ENCODE data around the gene KIF6.

DNA sequence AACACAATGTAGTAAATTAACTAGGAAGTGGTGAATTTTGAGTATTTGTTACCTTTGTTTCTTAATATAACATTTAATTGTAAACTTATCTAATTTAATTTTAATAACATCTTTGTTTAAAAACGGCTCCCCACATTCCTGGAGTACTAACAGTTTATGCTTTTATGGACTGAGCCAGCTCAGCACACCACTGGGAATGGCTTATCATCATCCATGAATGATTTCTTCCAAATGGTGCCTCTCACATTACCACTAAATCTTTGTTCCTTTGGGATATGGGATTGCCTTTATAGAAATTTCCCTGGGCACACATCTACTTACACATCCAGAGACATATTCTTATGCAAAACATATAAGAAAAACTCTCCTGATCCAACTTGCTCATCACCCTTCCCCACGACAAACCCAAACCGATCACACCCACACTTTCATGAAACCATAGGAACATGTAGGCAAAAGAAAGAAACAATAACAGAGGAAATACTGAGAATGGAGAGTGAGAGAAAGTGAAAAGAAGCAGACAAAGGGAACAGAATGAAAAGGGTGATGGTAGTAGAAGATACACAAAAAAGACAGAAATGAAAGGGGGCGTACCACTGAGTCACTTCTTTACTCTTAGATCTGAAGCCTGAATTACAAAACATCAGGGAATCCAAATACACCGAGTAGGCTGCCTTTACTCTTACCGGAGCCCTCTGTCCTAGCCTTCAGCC is 344.2 kb downstream of the KIF6 start:
- TF ChIP-seq, protein P1, sequence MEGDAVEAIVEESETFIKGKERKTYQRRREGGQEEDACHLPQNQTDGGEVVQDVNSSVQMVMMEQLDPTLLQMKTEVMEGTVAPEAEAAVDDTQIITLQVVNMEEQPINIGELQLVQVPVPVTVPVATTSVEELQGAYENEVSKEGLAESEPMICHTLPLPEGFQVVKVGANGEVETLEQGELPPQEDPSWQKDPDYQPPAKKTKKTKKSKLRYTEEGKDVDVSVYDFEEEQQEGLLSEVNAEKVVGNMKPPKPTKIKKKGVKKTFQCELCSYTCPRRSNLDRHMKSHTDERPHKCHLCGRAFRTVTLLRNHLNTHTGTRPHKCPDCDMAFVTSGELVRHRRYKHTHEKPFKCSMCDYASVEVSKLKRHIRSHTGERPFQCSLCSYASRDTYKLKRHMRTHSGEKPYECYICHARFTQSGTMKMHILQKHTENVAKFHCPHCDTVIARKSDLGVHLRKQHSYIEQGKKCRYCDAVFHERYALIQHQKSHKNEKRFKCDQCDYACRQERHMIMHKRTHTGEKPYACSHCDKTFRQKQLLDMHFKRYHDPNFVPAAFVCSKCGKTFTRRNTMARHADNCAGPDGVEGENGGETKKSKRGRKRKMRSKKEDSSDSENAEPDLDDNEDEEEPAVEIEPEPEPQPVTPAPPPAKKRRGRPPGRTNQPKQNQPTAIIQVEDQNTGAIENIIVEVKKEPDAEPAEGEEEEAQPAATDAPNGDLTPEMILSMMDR (IDR thresholded peaks at IDR 0.05) = no peak
- no peak for TF ChIP-seq POLR2A (IDR thresholded peaks at IDR 0.05)
